Mammary epithelial cell (primary cell): ENCODE data around the gene RITA1.

Experiments used
- CTCF ChIP-seq, 2 donors: IDR thresholded peaks in 1 of 2; conservative IDR thresholded peaks in 1 of 2; 2 replicates each; pipeline ENCODE4 v1.5.1; 2011 to 2012; ENCODE audit warnings: inconsistent platforms in 2 of 2, low read length in 2 of 2, mild to moderate bottlenecking in 2 of 2, control low read depth in 1 of 2, low read depth in 1 of 2; ENCODE audit not compliant: insufficient read depth in 1 of 2; ENCODE audit errors: extremely low read depth in 1 of 2
- EZH2 ChIP-seq: IDR thresholded peaks from 2 replicates; pipeline ENCODE4 v1.6.1; 2012; ENCODE audit warnings: low read length, inconsistent platforms, borderline replicate concordance

DNA sequence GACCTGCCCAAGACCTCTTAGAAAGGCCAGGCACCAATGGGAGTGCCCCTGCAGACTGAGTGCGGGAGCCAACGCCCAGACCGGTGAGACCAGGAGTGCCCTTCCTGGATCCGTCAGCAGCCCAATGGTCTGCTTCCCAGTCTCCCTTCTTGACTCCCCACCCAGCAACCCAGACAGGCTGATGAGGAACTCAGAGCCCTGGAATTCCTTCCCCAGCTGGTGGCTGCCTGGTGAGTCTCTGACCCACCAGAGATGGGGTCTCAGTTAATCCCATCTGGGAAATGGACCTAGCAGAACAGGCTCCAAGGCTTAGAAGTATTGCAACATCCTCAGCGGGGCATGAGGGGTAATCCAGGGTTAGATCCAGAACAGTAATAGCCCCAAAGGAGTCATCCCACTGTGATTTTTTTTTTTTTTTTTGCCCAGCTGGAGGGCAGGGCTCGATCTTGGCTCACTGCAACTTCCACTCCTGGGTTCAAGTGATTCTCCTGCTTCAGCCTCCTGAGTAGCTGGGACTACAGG, 48.5 kb upstream of the RITA1 start:
- no peak for TF ChIP-seq CTCF (conservative IDR thresholded peaks at IDR 0.05 in 1 of 2, IDR thresholded peaks at IDR 0.05 in 1 of 2; ENCODE audit: extremely low read depth in 1 of 2, insufficient read depth in 1 of 2, low read depth in 1 of 2, low read length in 2 of 2)
- TF ChIP-seq EZH2 = no peak
